Islet precursor cell (in vitro differentiated cells): ENCODE results near the gene C9orf78.
"Not testable (repeated sequence)": the region's sequence is repeated elsewhere in the genome, so short reads cannot be mapped to it uniquely, and the experiment has no call there.

Experiments
- DNase-seq: peaks from one replicate; pipeline ENCODE4 v3.0.0-alpha.2; 2018

C9orf78 gene

DNA sequence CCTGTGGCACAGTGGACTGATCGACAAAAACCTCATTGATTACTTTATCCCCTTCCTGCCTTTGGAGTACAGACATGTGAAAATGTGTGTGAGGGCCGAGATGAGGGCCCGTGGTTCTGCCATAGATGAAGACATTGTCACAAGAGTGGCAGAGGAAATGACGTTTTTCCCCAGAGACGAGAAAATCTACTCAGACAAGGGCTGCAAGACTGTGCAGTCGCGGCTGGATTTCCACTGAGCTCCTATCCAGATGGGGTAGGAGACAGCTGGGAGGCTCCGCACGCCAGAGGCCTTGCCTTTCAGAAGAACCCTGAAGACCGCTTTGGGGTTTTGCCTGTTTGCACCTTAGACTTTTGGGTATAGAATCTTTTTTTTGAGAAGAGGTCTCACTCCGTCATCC lies 25.7 kb downstream of the C9orf78 start:
- DNase-seq = no peak

DNA sequence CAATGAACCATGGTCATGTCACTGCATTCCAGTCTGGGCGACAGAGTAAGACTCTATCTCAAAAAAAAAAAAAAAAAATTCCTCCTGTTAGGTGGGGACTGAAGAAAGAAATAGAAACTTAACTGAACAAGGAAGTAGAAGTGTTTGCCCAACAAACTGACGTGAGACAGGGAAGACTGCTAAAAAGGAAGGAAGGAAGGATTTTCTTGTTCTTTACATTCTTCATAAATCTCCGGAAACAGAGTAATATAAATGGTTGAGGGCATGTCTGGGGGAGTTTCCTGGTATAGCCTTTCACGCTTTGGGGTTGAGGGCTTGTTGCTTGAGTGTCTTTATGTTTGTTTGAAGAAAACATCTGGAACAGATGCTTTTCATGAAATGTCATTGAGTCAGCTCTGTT lies 29.0 kb downstream of the C9orf78 start:
- no peak for DNase-seq

DNA sequence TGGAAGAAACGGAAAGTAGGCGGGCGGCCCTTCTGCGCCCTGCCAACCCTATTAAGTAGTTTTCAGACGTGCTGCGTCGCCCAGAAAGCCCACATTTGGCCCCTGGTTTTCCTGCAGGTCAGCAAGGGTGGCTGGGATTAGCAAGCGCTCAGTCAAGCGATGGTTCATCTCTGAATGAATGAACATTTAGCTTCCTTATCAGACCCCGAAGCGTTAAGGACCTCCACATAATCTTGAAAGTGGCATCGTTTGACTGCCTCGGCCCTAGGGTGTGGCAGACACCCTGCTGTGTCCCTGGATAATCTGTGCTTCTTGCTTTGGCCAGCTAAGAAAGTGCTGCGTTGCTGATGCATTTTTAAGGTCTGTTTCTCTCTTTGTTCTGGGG lies 31.4 kb downstream of the C9orf78 start:
- no peak for DNase-seq

DNA sequence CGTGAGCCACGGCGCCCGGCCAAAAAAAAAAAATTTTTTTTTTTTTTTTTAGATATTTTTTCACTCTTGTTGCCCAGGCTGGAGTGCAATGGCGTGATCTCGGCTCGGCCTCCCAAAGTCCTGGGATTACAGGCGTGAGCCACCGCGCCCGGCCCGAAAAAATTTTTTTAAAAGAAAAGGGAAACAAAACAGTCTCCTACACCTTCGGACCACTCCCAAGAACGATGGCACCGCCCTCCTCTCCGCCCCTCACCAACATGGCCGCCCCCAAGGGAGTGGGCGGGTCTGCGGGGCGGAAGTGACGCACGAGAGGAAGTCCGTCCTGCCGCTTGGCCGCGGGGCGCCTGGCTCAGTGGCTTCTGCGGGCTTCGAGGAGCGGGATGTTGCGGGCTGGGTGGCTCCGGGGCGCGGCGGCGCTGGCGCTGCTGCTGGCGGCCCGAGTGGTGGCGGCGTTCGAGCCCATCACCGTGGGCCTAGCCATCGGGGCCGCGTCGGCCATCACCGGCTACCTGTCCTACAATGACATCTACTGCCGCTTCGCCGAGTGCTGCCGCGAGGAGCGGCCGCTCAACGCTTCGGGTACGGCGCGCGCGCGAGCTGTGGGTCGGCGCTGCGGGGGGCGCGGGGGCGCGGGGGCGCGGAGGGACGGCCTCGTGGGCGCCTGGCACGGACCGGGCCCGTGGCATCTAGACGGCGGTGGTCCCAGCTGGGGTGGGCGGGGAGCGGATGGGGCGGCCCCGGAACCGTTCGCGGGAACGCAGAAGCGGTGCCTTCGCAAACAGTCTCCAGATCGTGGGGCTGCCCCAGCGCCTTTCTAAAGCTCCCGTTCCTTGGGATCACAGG lies 32.0 kb downstream of the C9orf78 start, which contains the start of gene TOR1B:
TSS of gene TOR1B (plus strand) at position 352 of the 843 bp plus-strand sequence. CDS start at position 381, 29 bp downstream.
- peak; percentile 97 for DNase-seq

DNA sequence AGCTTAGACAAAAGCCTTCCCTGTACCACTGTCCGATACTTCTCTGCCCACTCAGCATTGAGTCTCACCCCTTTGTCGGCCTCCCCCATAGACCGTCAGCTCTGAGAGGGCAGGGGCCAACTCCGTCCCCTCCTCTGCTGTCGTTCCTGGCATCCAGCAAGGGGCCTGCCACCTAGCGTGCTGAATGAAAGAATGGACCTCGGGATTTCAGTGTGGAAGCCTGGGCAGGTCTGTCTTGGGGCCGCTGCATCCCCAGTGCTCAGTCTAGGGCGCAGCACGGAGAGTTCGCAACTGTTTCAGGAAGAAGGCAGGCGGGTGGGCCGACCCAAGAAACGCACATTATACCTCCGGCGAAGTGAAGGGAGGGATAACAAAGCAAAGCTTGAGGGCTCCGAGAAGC lies 33.6 kb downstream of the C9orf78 start:
- DNase-seq = no peak

DNA sequence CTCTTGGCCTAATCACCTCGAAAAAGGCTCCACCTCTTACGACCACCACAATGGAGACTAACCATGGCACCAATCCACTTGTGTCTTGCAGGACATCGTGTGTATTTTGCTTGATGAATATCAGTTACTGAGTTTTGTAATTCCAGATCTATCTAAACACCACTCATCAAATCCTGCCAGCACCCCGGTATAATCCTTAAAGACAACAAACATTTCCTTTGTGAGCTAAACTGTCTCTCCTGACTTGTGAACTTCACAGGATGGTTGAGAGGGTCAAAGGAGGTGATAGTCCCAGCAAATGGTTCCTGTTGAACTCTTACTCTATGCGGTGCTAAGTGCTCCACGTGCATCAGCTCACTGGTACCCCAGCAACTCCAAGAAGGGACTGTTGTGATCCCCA lies 36.1 kb downstream of the C9orf78 start:
- DNase-seq = no peak

DNA sequence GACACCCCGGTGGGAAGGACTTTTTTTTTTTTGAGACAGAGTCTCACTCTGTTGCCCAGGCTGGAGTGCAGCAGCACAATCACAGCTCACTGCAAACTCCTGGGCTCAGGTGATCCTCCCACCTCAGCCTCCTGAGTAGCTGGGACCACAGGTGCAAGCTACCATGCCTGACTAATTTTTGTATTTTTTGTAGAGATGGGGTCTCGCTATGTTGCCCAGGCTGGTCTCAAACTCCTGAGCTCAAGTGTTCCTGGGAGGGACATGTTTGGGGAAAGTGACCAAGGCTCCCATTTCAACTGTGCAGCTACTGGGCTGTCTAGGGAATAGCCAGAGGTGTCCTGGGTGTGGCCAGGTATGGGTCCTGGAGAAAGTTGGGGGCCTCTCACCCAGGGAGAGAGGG lies 39.0 kb downstream of the C9orf78 start:
- not testable (repeated sequence) for DNase-seq

DNA sequence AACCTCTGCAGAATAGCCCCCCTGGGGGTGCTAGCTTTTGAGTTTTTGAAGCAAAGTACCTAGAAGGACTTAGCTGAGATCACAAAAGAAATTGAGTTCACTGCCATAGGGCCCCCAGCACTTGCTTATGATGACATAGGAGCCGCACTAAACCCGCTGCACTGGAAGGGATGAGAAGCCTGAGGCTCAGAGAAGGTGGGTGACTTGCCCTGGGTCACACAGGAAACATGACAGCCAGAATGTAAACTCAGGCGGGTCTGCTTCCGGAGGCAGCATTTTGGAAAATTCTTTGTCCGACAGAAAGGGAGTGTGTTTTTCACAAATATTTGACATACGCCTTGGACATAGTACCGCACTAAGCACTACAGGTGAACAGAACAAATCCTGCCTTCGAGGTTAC lies 40.5 kb downstream of the C9orf78 start:
- no peak for DNase-seq

DNA sequence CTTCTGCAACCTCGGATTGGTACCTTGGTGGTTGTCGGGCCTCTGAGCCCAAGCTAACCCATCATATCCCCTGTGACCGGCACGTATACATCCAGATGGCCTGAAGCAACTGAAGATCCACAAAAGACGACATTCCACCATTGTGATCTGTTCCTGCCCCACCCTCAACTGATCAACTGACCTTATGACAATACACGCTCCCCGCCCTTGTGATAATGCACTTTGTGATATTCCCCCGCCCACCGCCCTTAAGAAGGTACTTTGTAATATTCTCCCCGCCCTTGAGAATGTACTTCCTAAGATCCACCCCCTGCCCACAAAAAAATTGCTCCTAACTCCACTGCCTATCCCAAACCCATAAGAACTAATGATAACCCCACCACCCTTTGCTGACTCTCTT lies 48.6 kb downstream of the C9orf78 start:
- DNase-seq = no peak

DNA sequence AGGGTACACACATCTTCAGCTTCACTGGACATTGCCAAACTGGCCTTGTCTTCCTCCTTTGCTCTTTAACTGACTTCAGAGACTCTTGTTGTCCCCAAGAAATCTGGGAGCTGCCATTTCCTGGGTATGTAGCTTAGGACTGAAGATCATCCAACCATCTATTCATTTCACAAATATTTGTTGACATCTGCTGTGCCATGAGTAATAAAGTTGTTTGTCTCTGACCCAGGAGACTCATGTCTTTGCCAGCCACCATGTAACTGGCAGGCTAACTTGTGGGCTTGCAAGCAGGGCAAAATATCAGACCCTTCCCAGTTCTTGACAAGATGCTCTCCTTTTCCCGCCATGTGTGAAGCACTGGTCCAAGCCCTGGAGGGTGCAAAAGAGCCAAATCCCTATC lies 49.2 kb downstream of the C9orf78 start:
- DNase-seq = no peak

DNA sequence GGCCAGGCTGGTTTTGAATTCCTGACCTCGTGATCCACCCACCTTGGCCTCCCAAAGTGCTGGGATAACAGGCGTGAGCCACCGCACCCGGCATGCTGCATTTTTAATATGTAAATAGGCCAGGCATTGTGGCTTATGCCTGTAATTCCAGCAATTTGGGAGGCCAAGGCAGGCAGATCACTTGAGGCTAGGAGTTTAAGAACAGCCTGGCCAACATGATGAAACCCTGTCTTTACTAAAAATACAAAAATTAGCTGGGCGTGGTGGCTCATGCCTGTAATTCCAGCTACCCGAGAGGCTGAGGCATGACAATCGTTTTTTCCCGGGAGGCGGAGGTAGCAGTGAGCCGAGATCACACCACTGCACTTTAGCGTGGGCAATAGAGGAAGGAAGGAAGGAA lies 50.1 kb downstream of the C9orf78 start:
- DNase-seq = not testable (repeated sequence)

DNA sequence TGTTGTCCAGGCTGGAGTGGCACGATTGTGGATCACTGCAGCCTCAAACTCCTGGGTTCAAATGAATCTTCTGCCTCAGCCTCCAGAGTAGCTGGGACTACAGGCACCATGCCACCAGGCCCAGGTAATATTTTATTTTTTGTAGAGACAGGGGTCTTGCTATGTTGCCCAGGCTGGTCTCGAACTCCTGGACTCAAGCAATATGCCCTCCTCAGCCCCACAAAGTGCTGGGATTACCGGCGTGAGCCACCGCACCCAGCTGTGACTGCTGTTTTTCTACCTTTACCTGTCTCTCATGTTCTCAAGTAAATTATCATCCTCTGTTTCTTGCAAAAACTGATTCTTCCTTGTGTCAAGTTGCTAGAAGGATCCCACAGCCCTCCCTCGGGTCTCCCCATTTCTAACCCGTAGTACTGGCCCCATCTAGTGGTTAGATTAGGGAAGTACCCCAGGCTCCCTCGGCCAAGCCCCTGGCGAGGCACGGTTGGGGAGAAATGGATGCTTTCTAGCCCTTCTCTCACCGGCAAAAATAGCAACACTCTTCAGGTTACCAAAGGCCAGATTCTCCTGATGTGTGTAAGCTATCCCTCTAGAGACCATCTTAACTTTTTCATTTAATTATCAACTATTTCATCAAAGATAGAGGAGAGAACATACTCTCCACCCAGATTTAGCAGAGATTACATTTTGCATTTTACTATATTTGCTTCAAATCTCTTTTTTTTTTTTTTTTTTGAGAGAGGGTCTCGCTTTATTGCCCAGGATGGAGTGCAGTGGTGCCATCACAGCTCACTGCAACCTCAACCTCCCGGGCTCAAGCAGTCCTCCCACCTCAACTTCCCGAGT lies 51.3 kb downstream of the C9orf78 start:
- DNase-seq = peak; percentile 87

DNA sequence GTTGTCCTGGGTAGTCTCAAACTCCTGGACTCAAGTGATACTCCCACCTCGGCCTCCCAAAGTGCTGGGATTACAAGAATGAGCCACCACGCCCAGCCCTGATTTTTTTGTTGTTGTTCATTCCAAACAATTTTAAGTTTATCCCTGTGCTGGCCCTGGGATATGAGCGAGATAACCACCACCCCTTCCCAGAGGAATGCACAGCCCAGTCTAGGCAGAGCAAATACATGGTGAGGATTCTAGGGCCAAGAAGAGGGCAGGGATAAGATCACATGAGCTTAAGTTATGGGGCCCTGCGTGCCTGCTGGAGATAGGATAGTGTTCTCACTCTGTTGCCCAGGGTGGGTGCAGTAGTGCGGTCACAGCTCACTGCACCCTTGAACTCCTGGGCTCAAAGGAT lies 53.1 kb downstream of the C9orf78 start:
- no peak for DNase-seq

DNA sequence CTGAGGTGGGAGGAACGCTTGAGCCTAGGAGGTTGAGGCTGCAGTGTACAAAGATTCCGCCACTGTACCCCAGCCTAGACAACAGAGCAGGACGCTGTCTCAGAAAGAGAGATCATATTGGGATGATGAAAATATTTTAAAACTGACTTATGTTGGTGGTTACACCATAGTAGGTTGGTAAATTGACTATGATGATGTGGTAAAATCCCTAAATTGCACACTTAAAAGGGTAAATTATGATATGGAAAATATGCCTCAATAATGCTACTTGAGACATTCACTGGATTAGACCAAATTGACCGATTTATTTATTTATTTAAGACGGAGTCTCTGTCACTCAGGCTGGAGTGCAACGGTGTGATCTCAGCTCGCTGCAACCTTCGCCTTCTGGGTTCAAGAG lies 53.9 kb downstream of the C9orf78 start:
- DNase-seq = no peak

DNA sequence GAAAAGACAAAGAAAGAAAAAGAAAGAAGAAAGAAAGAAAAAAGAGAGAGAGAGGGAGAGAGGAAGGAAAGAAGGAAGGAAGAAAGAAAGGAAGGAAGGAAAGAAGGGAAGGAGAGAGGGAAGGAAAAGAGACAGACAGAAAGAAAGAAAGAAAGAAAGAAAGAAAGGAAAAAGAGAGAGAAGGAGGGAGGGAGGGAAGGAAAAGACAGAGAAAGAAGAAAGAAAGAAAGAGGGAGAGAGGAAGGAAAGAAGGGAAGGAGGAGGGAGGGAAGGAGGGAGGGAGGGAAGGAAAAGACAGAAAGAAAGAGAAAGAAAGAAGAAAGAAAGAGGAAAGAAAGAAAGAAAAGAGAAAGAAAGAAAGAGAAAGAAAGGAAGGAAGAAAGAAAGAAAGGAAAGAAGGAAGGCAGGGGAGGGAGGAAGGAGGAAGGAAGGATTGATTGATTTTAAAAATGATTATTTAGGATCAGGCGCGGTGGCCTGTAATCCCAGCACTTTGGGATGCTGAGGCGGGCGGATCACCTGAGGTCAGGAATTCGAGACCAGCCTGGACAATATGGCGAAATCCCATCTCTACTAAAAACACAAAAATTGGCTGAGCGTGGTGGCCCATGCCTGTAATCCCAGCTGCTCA lies 55.4 kb downstream of the C9orf78 start:
- no peak for DNase-seq

DNA sequence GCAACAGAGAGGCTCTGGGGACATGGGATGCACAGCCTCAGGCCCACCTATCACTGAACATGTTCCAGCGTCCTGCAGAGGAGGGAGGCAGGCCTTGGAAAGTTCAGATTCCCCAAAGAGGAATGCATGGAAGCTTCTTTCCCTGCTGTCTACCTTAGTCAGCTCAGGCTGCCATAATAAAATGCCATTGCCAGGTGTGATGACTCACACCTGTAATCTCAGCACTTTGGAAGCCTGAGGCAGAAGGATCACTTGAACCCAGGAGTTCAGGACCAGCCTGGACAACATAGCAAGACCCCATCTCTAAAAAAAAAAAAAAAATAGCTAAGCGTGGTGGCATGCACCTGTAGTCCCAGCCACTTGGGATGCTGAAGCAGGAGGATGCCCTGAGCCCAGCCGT lies 56.6 kb downstream of the C9orf78 start:
- DNase-seq = peak; percentile 72

DNA sequence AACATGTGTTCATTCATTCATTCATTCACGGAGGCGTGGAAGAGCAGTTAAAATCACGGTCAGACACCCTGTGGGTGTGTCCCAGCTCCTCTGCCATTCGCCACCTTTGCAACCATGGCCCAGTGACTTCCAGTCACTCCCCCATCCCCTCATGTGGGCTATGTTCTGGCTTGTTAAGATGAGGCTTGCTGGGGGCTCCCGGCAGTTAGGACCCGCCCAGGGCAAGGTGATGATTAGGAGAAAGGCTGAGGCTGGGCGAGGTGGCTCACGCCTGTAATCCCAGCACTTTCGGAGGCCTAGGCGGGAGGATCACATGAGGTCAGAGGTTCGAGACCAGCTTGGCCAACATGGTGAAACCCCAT lies 57.3 kb downstream of the C9orf78 start:
- no peak for DNase-seq
